ENCODE measurements around the gene PCSK5. TPM values are rescaled to one million over a fixed set of nuclear protein-coding genes. Genes with fewer than 3 reads are reported as not detected.
"Not testable (repeated sequence)": the region's sequence is repeated elsewhere in the genome, so short reads cannot be mapped to it uniquely, and the experiment has no call there.

The PCSK5 gene
- total RNA-seq, 2 donors from 2014 or later, result 2.5 to 3.5 TPM

- no peaks in the 10 kb centered on the region for H3K4me1 ChIP-seq (ENCODE audit: control insufficient read depth, insufficient read depth, low read length)
- H3K27me3 ChIP-seq (ENCODE audit: control insufficient read depth, insufficient read depth, low read length, poor library complexity, severe bottlenecking), result no peaks in the 10 kb centered on the region
- DNase-seq, result no peak
- no peak overlapping the region for H3K27ac ChIP-seq (ENCODE audit: low read depth, low read length)
- Mint-ChIP-seq H3K4me3 (no peak overlapping the region), H3K4me1 (no peaks in the 10 kb centered on the region), H3K9me3 (no peaks in the 10 kb centered on the region), H3K36me3 (ENCODE audit: low read depth) (no peaks in the 10 kb centered on the region), H3K27me3 (ENCODE audit: insufficient read depth) (no peaks in the 10 kb centered on the region), H3K27ac (no peak overlapping the region)
- H3K9me3 ChIP-seq (ENCODE audit: control insufficient read depth, low read length), result no peaks in the 10 kb centered on the region
- WGBS, 2 experiments (ENCODE audit: insufficient coverage in 1 of 2, insufficient read length in 1 of 2), result 80 to 82% methylated on average over 1 to 2 of the region's 2 CpGs
- H3K9ac ChIP-seq (ENCODE audit: extremely low read depth, low read length, poor library complexity, severe bottlenecking), result no peak overlapping the region
- no peaks in the 10 kb centered on the region for H3K36me3 ChIP-seq (ENCODE audit: control insufficient read depth, insufficient read depth, low read length)
- TF ChIP-seq CTCF (conservative IDR thresholded peaks at IDR 0.05), result no peak
- H3K4me3 ChIP-seq (ENCODE audit: low read length), result no peak overlapping the region
Observed at GRCh38 chr9:76316069-76316468, 425.6 kb downstream of the PCSK5 start.

GRCh38 chr9:76319466-76319865, 429.0 kb downstream of the PCSK5 start:
- not testable (repeated sequence) for H3K27me3 ChIP-seq (ENCODE audit: control insufficient read depth, insufficient read depth, low read length, poor library complexity, severe bottlenecking); H3K9me3 ChIP-seq (ENCODE audit: control insufficient read depth, low read length); H3K9ac ChIP-seq (ENCODE audit: extremely low read depth, low read length, poor library complexity, severe bottlenecking); H3K9me3 Mint-ChIP-seq; H3K4me1 Mint-ChIP-seq; H3K4me1 ChIP-seq (ENCODE audit: control insufficient read depth, insufficient read depth, low read length); H3K27me3 Mint-ChIP-seq (ENCODE audit: insufficient read depth); DNase-seq; H3K36me3 Mint-ChIP-seq (ENCODE audit: low read depth); H3K27ac ChIP-seq (ENCODE audit: low read depth, low read length); H3K4me3 Mint-ChIP-seq; H3K4me3 ChIP-seq (ENCODE audit: low read length); H3K36me3 ChIP-seq (ENCODE audit: control insufficient read depth, insufficient read depth, low read length); H3K27ac Mint-ChIP-seq
- 95% methylated on average over 12 of the region's 13 CpGs; no CpG with 5 or more reads in 1 of the 2 experiments for WGBS, 2 experiments (ENCODE audit: insufficient coverage in 1 of 2, insufficient read length in 1 of 2)

GRCh38 chr9:76321195-76321828, 430.8 kb downstream of the PCSK5 start:
- Histone ChIP-seq H3K9me3 (ENCODE audit: control insufficient read depth, low read length) (no peaks in the 10 kb centered on the region), H3K36me3 (ENCODE audit: control insufficient read depth, insufficient read depth, low read length) (no peaks in the 10 kb centered on the region), H3K9ac (ENCODE audit: extremely low read depth, low read length, poor library complexity, severe bottlenecking) (no peak overlapping the region), H3K4me3 (ENCODE audit: low read length) (no peak overlapping the region), H3K4me1 (ENCODE audit: control insufficient read depth, insufficient read depth, low read length) (no peaks in the 10 kb centered on the region), H3K27ac (ENCODE audit: low read depth, low read length) (no peak overlapping the region), H3K27me3 (ENCODE audit: control insufficient read depth, insufficient read depth, low read length, poor library complexity, severe bottlenecking) (no peaks in the 10 kb centered on the region)
- Mint-ChIP-seq H3K36me3 (ENCODE audit: low read depth) (no peaks in the 10 kb centered on the region), H3K4me3 (no peak overlapping the region), H3K4me1 (no peaks in the 10 kb centered on the region), H3K9me3 (no peaks in the 10 kb centered on the region), H3K27ac (no peak overlapping the region), H3K27me3 (ENCODE audit: insufficient read depth) (no peaks in the 10 kb centered on the region)
- no peak for DNase-seq
- 88% methylated on average over 8 to 9 of the region's 9 CpGs for WGBS, 2 experiments (ENCODE audit: insufficient coverage in 1 of 2, insufficient read length in 1 of 2)
- no peak for TF ChIP-seq CTCF (conservative IDR thresholded peaks at IDR 0.05)

- WGBS, 2 experiments (ENCODE audit: insufficient coverage in 1 of 2, insufficient read length in 1 of 2), result 71 to 73% methylated on average over 3 to 10 of the region's 10 CpGs
- DNase-seq, result peak; percentile 48
Observed at GRCh38 chr9:76322810-76323209, 432.3 kb downstream of the PCSK5 start.

More at GRCh38 chr9:76322810-76323209, 432.3 kb downstream of the PCSK5 start:
- H3K9me3 ChIP-seq (ENCODE audit: control insufficient read depth, low read length), result no peaks in the 10 kb centered on the region
- no peak overlapping the region for H3K27ac ChIP-seq (ENCODE audit: low read depth, low read length)
- H3K9ac ChIP-seq (ENCODE audit: extremely low read depth, low read length, poor library complexity, severe bottlenecking), result no peak overlapping the region
- H3K27me3 ChIP-seq (ENCODE audit: control insufficient read depth, insufficient read depth, low read length, poor library complexity, severe bottlenecking), result no peaks in the 10 kb centered on the region
- TF ChIP-seq CTCF (conservative IDR thresholded peaks at IDR 0.05), result no peak
- H3K27me3 Mint-ChIP-seq (ENCODE audit: insufficient read depth), result no peaks in the 10 kb centered on the region
- H3K4me3 Mint-ChIP-seq, result no peak overlapping the region
- H3K4me1 ChIP-seq (ENCODE audit: control insufficient read depth, insufficient read depth, low read length), result no peaks in the 10 kb centered on the region
- H3K4me3 ChIP-seq (ENCODE audit: low read length), result no peak overlapping the region
- no peaks in the 10 kb centered on the region for H3K36me3 ChIP-seq (ENCODE audit: control insufficient read depth, insufficient read depth, low read length)
- no peaks in the 10 kb centered on the region for H3K4me1 Mint-ChIP-seq
- no peaks in the 10 kb centered on the region for H3K36me3 Mint-ChIP-seq (ENCODE audit: low read depth)
- H3K27ac Mint-ChIP-seq, result peak overlapping the region; percentile 21
- no peaks in the 10 kb centered on the region for H3K9me3 Mint-ChIP-seq

Data from endodermal cell (in vitro differentiated cells).